H9 (cell line): ENCODE data around the gene G3BP2. TPM values are rescaled to one million over a fixed set of nuclear protein-coding genes. Genes with fewer than 3 reads are reported as not detected.

Experiments used
- DNase-seq: peaks from one replicate; pipeline ENCODE4 v3.0.0-alpha.2; 2017
- H2AFZ ChIP-seq: one replicate; pipeline ENCODE4 v1.6.1; 2013; ENCODE audit warnings: mild to moderate bottlenecking, low read length, control low read depth, moderate library complexity
- H2AK5ac ChIP-seq: 2 replicates; pipeline ENCODE4 v1.6.1; 2013; ENCODE audit warnings: low read length, control low read depth, mixed read lengths; ENCODE audit not compliant: insufficient read length
- H2BK120ac ChIP-seq: one replicate; pipeline ENCODE4 v1.6.1; 2013; ENCODE audit warnings: low read depth, mild to moderate bottlenecking, low read length, control low read depth, inconsistent platforms; ENCODE audit not compliant: poor library complexity, severe bottlenecking
- H2BK12ac ChIP-seq: 2 replicates; pipeline ENCODE4 v1.6.1; 2013; ENCODE audit warnings: low read length, control low read depth, mixed read lengths, low read depth; ENCODE audit not compliant: insufficient read length
- H2BK15ac ChIP-seq: 2 replicates; pipeline ENCODE4 v1.6.1; 2013; ENCODE audit warnings: low read depth, low read length, control low read depth
- H2BK20ac ChIP-seq: one replicate; pipeline ENCODE4 v1.6.1; 2013; ENCODE audit warnings: low read depth, mild to moderate bottlenecking, low read length, control low read depth, inconsistent platforms; ENCODE audit not compliant: poor library complexity, severe bottlenecking
- H2BK5ac ChIP-seq: 2 replicates; pipeline ENCODE4 v1.6.1; 2013; ENCODE audit warnings: low read length, control low read depth, mixed read lengths; ENCODE audit not compliant: insufficient read length
- H3K14ac ChIP-seq: 2 replicates; pipeline ENCODE4 v1.6.1; 2013; ENCODE audit warnings: low read length, control low read depth; ENCODE audit not compliant: insufficient read depth
- H3K18ac ChIP-seq: 2 replicates; pipeline ENCODE4 v1.6.1; 2013; ENCODE audit warnings: low read depth, mild to moderate bottlenecking, mixed read lengths, low read length, control low read depth; ENCODE audit not compliant: insufficient read length
- H3K23ac ChIP-seq: 2 replicates; pipeline ENCODE4 v1.6.1; 2013; ENCODE audit warnings: low read length, control low read depth, mixed read lengths, low read depth; ENCODE audit not compliant: insufficient read length
- H3K23me2 ChIP-seq: 2 replicates; pipeline ENCODE4 v1.6.1; 2013; ENCODE audit warnings: low read depth, mild to moderate bottlenecking, mixed read lengths, low read length, control low read depth; ENCODE audit not compliant: insufficient read length, poor library complexity, severe bottlenecking
- H3K27ac ChIP-seq: 2 replicates; pipeline ENCODE4 v1.5.1; 2013; ENCODE audit warnings: low read length, control low read depth, mixed read lengths, low read depth; ENCODE audit not compliant: insufficient read length
- H3K27me3 ChIP-seq: 2 replicates; pipeline ENCODE4 v1.6.1; 2013; ENCODE audit warnings: low read length, control low read depth, inconsistent platforms; ENCODE audit not compliant: insufficient read depth
- H3K4ac ChIP-seq: 2 replicates; pipeline ENCODE4 v1.6.1; 2013; ENCODE audit warnings: low read depth, mild to moderate bottlenecking, control low read depth, inconsistent platforms, low read length, moderate library complexity
- H3K4me1 ChIP-seq: 2 replicates; pipeline ENCODE4 v1.6.1; 2013; ENCODE audit warnings: low read length, control low read depth, inconsistent platforms; ENCODE audit not compliant: insufficient read depth
- H3K4me2 ChIP-seq: 2 replicates; pipeline ENCODE4 v1.6.1; 2013; ENCODE audit warnings: low read length, control low read depth, mixed read lengths; ENCODE audit not compliant: insufficient read length, insufficient read depth
- H3K56ac ChIP-seq: 2 replicates; pipeline ENCODE4 v1.6.1; 2013; ENCODE audit warnings: low read depth, mild to moderate bottlenecking, mixed read lengths, low read length, control low read depth; ENCODE audit not compliant: insufficient read length
- H3K79me1 ChIP-seq: 2 replicates; pipeline ENCODE4 v1.6.1; 2013; ENCODE audit warnings: low read depth, mild to moderate bottlenecking, moderate library complexity, low read length, control low read depth, inconsistent platforms; ENCODE audit not compliant: insufficient read depth, poor library complexity, severe bottlenecking
- H3K79me2 ChIP-seq: 2 replicates; pipeline ENCODE4 v1.6.1; 2013; ENCODE audit warnings: low read length, control low read depth, inconsistent platforms; ENCODE audit not compliant: insufficient read depth
- H3K9ac ChIP-seq: 2 replicates; pipeline ENCODE4 v1.6.1; 2013; ENCODE audit warnings: low read length, control low read depth, mixed read lengths; ENCODE audit not compliant: insufficient read length; ENCODE audit errors: extremely low read depth
- H3K9me3 ChIP-seq: one replicate; pipeline ENCODE4 v1.6.1; 2013; ENCODE audit warnings: low read depth, low read length, inconsistent platforms; ENCODE audit not compliant: control insufficient read depth
- H3T11ph ChIP-seq: one replicate; pipeline ENCODE4 v1.6.1; 2013; ENCODE audit warnings: mild to moderate bottlenecking, low read length, control low read depth, inconsistent platforms
- H4K20me1 ChIP-seq: one replicate; pipeline ENCODE4 v1.6.1; 2013; ENCODE audit not compliant: control insufficient read depth, insufficient read length, insufficient read depth
- H4K5ac ChIP-seq: 2 replicates; pipeline ENCODE4 v1.6.1; 2013; ENCODE audit warnings: low read depth, mild to moderate bottlenecking, mixed read lengths, low read length, control low read depth; ENCODE audit not compliant: insufficient read length
- H4K8ac ChIP-seq: replicated peaks from 2 replicates; pipeline ENCODE4 v1.6.1; 2013; ENCODE audit warnings: low read length, control low read depth, mixed read lengths, low read depth; ENCODE audit not compliant: insufficient read length
- H4K91ac ChIP-seq: 2 replicates; pipeline ENCODE4 v1.6.1; 2013; ENCODE audit warnings: low read depth, mild to moderate bottlenecking, moderate library complexity, mixed read lengths, low read length, control low read depth; ENCODE audit not compliant: insufficient read length
- H3K27ac Mint-ChIP-seq, 3 experiments: 2 replicates in 2 of 3; 3 replicates in 1 of 3; pipeline ENCODE4 v1.8.0; 2020 to 2021; ENCODE audit warnings: mixed read lengths in 3 of 3, mild to moderate bottlenecking in 1 of 3, moderate library complexity in 1 of 3
- H3K27me3 Mint-ChIP-seq: 2 replicates; pipeline ENCODE4 v1.8.0; 2021; ENCODE audit warnings: low read depth, mild to moderate bottlenecking, moderate library complexity, mixed read lengths
- H3K36me3 Mint-ChIP-seq, 3 experiments: 2 replicates in 2 of 3; 3 replicates in 1 of 3; pipeline ENCODE4 v1.8.0; 2020 to 2021; ENCODE audit warnings: low read depth in 3 of 3, mixed read lengths in 3 of 3; ENCODE audit not compliant: insufficient read depth in 1 of 3
- H3K4me1 Mint-ChIP-seq, 2 experiments: 2 replicates each; pipeline ENCODE4 v1.8.0; 2020; ENCODE audit warnings: mixed read lengths in 2 of 2
- H3K4me3 Mint-ChIP-seq, 2 experiments: 2 replicates in 1 of 2; 3 replicates in 1 of 2; pipeline ENCODE4 v1.8.0; 2020 to 2021; ENCODE audit warnings: mild to moderate bottlenecking in 2 of 2, mixed read lengths in 2 of 2, moderate library complexity in 1 of 2
- H3K9me3 Mint-ChIP-seq, 2 experiments: 2 replicates in 1 of 2; 3 replicates in 1 of 2; pipeline ENCODE4 v1.8.0; 2020; ENCODE audit warnings: mild to moderate bottlenecking in 2 of 2, mixed read lengths in 2 of 2, moderate library complexity in 1 of 2
- WGBS: extraction: QIAGEN DNeasy Blood & Tissue Kit; methylation state at CpG from one replicate; pipeline ENCODE4 v1.1.7; 2013; ENCODE audit warnings: missing lambda C conversion rate, low lambda C conversion rate, mixed read lengths; ENCODE audit not compliant: insufficient read length; ENCODE audit errors: extremely low coverage; 5-methylcytosine and 5-hydroxymethylcytosine counted together
- total RNA-seq: library from RNA; stranded (reverse); gene quantifications from 2 replicates; pipeline ENCODE4 v1.2.1, GENCODE V29; 2021
- TF ChIP-seq, protein P1 (sequence below): fragments of 200-600 bp; sonication (generic); conservative IDR thresholded peaks from 3 replicates; pipeline ENCODE4 v1.8.0; 2021; ENCODE audit warnings: antibody characterized with exemption, mild to moderate bottlenecking

The G3BP2 gene
- total RNA-seq, 1 experiment from 2014 or later = 405 TPM

DNA sequence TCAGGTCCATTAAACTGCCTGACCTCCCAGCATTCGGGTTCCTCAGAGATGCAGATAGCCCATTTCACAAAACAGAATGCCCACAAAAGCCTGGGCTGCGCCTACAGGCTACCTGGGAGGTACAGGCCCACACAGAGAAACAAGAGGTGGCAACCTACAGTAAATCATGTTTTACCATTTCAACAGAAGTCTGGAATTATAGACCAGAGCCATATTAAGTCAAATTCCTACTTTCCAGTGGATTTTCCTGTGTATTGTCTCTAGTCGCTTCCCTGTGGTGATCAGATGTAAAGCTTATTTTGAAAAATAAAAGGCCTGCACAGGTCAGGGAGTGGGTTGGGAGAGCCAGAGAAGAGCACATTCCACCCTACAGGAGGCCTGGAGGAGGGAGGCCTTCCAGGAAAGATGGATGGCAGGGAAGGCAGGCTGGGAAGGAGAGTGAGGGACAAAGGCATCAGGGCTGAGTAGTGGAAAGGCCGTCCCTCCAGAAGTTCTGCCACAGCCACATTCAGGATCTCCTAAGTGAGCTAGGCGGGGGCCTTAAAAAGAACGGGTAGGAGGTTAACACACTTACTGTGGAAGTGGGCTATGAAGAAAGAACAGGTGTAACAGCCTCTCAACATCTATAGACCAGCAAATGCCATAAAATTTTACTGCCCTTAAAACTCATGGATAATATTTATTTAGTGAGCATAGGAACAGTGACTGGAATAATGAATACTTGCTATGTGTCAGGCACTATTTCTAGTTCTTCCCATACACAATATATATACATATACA is 32.2 kb upstream of the G3BP2 start:
- Histone ChIP-seq H3K79me1 (no peaks in the 10 kb centered on the region), H3K4me2 (no peak overlapping the region), H2AFZ (no peak overlapping the region), H3K56ac (no peak overlapping the region), H3K27ac (peak overlapping the region; percentile 68), H4K5ac (no peak overlapping the region), H2BK12ac (no peak overlapping the region), H3K14ac (no peak overlapping the region), H3T11ph (no peak overlapping the region), H4K20me1 (no peaks in the 10 kb centered on the region), H3K27me3 (no peaks in the 10 kb centered on the region), H3K4me1 (peaks cover 12% of the 10 kb centered on the region; the same call in 1 of the 2 replicates), H3K18ac (no peak overlapping the region), H3K23me2 (no peaks in the 10 kb centered on the region), H3K9ac (no peak overlapping the region), H2BK15ac (no peak overlapping the region), H4K91ac (no peak overlapping the region), H3K9me3 (no peaks in the 10 kb centered on the region), H4K8ac (no peak overlapping the region), H2BK20ac (no peak overlapping the region), H2BK120ac (no peak overlapping the region), H3K23ac (no peak overlapping the region), H2BK5ac (no peak overlapping the region), H3K79me2 (peaks cover 6% of the 10 kb centered on the region; the same call in 1 of the 2 replicates), H2AK5ac (no peak overlapping the region), H3K4ac (no peak overlapping the region)
- H3K4me3 Mint-ChIP-seq = peak overlapping the region; percentile 9 to 47; a peak in 4 of 5 replicates
- WGBS = no CpG with 5 or more reads among the region's 6 CpGs
- no peaks in the 10 kb centered on the region for H3K27me3 Mint-ChIP-seq
- H3K4me1 Mint-ChIP-seq = peaks cover 43 to 57% of the 10 kb centered on the region in 2 experiments
- peak overlapping the region; percentile 96 to 100 (median 98) for H3K27ac Mint-ChIP-seq
- H3K36me3 Mint-ChIP-seq = peaks cover 4 to 17% (median 8%) of the 10 kb centered on the region in 3 experiments
- TF ChIP-seq, protein P1, sequence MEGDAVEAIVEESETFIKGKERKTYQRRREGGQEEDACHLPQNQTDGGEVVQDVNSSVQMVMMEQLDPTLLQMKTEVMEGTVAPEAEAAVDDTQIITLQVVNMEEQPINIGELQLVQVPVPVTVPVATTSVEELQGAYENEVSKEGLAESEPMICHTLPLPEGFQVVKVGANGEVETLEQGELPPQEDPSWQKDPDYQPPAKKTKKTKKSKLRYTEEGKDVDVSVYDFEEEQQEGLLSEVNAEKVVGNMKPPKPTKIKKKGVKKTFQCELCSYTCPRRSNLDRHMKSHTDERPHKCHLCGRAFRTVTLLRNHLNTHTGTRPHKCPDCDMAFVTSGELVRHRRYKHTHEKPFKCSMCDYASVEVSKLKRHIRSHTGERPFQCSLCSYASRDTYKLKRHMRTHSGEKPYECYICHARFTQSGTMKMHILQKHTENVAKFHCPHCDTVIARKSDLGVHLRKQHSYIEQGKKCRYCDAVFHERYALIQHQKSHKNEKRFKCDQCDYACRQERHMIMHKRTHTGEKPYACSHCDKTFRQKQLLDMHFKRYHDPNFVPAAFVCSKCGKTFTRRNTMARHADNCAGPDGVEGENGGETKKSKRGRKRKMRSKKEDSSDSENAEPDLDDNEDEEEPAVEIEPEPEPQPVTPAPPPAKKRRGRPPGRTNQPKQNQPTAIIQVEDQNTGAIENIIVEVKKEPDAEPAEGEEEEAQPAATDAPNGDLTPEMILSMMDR = peak; percentile 54; the same call in 2 of the 3 replicates
- H3K9me3 Mint-ChIP-seq = peaks cover 0 to 2% of the 10 kb centered on the region in 2 experiments; a peak in 2 of 5 replicates
- peak; percentile 83 for DNase-seq
